C1 segment of cervical spinal cord (tissue), 14 donors: ENCODE data around the gene PTPN14.

ENCODE experiments used
- DNase-seq, 14 donors: peaks; one replicate each; lab custom pipeline; 2025; lab: John Stamatoyannopoulos, UW

PTPN14 gene

DNA sequence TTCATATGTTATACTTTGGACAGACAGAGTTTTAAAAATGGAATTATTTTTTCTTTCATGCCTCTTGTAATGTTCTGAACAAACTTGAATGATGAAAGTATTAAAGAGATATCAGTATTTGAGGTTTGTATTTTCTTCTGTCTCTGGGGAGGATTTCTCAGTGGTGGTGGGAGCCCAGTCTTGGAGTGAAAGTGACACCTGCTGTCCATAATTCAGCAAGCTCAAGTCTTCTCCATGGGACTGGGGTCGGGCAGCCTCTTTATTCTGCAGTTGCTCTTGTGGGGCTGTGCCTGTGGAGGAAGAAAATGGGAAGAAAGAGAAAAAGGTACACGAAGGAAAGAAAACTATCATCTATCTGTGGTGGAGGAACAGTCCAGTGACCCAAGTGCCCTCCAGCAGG is 214.4 kb downstream of the PTPN14 start:
- DNase-seq: no peak

DNA sequence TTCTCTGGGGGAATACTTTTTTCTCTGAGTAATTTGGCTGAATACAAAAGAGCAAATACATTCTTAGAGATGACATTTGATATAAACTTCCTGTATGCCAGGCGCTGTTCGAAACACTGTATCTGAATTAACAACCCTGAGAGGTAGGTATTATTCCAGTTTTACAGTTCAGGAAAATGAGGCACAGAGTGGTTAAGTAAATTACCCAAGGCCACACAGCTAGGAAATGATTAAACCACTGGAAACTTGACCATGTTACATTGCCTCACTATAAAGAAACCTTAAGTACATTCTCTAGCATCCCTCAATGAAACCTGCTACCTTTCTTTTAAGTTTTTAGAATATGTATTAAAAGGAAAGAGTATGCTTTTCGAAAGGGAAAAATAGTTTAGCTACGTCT is 215.8 kb downstream of the PTPN14 start:
- no peak for DNase-seq

DNA sequence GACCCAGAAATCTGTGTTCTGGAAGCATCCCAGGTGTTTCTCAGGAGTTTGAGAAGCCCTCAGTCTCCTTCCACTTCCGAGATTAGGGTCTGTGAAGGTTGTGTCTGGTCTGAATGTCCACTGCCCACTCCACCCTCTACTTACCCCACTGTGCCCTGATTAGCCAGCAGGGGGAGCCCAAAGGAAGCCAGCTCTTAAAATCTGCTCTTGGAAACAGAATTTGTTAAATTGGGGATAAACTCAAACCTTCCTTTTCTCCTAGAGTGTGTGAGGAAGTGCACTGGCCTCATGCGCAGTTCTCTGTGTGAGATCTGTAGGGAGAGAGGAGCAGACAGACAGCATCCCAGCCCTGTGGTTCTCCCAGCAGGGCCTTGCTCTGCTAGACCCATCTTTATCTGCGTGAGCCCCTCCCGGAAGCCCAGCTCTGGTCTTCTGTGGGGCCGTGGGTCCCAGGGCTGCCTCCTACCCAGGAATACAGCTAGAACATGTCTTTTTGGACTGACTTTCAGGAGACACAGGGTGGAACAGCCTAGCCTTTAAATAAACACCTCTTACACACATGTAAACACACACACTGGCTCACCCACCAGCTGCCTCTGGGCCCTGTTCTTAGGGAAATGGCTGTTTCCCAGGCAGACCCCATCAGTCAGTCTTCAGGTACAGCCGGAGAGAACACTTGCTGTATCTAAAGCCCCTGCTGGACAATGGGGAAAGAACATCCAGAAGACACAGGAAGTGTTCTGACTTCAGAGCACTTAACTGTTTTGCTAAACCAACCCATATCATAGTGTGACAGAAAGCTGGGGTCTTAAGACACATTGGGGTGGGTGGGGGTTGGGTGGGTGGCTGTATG is 218.2 kb downstream of the PTPN14 start:
- DNase-seq: peak in 5 of 14 donors; percentile 4 to 33 (median 19)

DNA sequence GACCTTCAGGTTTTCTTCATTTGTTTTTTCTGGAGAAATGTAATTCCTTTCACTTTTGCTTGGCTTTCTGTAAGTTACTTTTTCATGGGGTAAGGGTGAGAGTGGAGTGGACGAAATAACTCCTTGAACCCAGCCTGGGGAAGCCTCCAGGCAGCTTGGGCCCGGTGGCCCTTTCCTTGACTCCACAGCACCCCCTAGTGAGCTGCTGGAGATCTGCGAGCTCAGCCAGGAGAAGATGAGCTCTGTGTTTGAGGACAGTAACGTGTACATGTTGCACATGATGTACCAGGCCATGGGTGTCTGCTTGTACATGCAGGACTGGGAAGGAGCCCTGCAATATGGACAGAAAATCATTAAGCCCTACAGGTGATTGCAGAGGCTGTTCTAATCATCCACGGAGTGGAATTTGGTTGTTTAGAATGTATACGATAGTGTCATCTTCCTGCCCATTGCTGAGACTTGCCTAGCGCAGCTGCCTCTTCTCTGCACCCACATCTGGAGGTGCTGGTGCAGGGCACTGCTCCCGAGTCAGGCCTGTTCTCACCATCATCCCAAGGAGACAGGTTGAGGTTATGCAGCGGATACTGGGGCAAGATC is 219.5 kb downstream of the PTPN14 start:
- peak in 5 of 14 donors; percentile 4 to 17 (median 10) for DNase-seq

DNA sequence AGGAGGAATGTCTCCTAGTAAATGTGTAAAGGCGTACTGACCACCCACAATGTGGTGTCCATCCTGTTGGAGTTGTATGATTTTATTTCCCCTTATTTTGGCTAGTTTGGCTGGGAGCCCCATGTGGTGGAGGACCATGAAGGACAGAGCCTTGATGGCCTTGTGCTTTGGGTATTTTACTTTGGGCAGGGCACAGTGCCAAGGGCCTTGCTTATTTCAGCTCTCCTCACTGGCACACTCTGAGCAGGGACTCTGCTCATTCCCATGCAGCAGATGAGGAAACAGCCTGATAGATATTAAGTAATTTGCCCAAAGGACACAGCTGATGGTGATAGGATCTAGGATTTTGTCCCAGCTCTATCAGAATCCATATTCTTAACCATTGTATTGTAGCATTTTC is 220.2 kb downstream of the PTPN14 start:
- DNase-seq: no peak

DNA sequence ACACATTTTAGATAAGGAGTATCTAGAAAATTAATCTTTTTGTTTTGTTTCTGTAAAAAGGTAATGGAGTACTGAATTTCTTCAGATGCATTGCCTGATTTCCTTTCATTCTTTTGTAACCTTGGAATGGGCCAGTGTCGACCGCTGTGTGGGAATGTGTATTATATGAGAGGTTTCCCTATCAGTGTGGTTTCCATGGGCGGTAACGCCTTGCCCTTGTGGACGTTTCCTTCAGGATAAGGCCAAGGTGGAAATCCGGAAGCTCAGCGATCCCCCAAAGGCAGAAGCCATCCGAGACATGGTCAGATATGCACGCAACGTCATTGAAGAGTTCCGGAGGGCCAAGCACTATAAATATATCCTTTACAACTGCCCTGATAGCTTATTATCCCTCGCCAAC is 220.7 kb downstream of the PTPN14 start:
- no peak for DNase-seq

DNA sequence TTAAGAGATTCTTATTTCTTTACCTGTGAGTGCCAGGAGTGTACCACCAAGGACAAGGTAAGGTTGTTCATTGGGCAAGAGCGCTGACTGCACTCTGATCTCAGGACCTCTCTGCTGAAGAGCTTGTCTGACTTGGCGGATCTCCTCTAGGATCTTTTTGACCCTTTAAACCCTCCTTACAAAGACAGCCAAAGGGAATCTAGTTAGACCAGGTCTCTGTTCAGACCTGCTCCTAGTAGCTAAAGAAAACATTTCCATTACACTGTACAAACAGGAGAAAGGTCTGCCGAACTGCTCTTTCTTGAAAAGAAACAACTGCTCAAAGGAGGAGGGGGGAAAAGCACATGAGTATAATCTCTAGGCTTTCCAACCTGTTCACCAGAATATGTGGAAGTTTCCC is 221.2 kb downstream of the PTPN14 start:
- no peak for DNase-seq

DNA sequence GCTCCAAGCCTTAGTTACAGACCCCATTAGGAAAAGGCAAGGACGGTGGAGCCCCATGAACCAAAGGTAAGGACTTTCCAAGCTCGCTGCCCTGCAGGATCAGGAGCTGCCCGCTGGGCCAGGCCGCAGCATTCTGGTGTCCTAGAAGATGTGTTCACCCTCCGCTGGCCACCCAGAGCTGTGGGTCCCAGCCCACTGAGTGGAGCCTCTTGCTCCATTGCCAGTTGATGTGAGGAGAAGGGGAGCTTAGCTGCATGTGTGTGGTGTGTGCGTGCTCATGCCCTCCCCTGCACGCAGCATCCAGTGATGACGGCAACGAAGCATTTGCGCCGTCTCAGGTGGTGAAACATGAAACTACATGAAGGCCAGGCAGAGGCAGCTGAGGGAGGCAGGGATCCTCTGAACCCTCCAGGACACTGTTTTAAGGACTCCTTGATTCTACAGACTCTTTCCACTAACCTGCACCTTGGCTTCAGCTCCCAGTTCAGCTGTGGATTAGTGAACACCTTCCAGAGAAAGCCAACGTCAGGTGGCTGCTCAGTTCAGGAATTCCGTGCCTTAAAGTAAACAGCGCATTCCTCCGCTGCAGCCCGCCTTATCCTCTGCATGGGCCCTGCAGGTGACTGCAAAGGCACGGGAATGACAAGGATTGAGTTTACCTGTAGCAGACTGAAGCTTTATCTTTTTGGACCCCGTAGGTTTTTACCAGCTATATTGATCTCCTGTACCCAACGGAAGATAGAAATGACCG is 221.8 kb downstream of the PTPN14 start:
- no peak for DNase-seq

DNA sequence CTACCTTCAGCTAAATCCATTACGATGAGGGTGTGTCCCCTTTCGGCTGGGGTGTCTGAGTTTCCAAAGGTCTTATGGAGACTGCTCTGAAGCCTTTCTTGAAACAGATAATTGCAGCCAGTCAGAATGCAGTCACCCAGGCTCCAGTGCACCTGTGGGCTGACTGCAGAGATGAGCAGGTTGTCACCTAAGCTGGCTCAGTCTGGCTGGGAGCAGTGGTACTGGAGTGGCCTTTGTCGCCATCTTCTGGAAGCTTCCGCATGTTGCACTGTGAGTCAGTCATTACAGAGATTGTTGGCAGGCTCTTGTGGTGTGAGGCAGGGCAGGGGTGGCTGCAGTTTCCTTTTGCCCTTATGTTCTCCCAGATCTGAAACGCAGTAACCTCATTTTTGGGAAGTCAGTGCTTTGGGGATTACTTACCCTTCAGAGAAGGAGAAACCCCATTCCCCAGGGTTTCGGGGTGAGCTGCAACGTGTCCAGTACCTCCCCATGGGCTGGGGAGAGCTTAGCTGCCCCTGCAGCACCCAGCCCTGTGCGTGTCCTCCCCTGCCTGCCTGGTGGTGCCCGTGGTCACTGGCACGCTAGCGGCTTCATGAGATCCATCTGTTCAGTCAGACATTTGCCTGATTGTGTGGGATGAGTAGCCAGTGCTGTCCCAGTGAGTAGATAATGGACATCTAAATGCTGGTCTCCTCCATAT is 222.5 kb downstream of the PTPN14 start:
- DNase-seq: peak in 13 of 14 donors; percentile 9 to 78 (median 54)

DNA sequence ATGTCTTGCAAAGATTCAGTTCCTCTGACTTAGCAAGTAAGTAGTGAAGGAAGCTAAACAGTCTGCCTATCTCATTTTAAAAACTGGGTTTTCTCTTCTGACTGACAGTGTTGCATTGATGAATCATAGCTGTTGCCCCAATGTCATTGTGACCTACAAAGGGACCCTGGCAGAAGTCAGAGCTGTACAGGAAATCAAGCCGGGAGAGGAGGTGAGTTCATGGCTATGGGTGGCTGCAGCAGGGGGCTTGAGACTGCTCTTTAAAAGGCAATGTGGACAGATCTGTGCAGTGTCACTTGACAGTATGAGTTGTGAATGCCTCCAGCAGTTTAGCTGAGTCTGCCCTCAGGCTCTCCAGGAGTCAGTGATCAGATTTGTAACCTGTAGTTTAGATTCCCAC is 223.9 kb downstream of the PTPN14 start:
- no peak for DNase-seq

DNA sequence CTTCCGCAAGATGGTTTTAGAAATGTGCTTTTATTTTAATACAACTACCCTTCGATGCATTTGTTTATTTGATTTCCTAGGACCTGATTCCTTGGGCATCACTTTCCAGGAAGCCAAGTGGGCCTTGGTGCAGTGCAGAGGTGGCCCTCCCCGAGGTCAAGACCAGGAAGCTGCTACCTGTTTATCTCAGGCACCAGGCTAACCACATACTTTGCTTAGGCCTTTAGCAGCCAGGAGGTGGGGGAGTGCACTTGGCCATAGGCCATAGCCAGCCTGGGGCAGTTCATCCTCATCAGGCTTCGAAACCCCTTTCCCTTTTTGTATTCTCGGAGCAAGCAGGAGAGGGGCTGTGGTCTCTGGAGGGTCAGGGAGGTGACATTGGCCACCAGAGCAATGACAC is 225.0 kb downstream of the PTPN14 start:
- no peak for DNase-seq

DNA sequence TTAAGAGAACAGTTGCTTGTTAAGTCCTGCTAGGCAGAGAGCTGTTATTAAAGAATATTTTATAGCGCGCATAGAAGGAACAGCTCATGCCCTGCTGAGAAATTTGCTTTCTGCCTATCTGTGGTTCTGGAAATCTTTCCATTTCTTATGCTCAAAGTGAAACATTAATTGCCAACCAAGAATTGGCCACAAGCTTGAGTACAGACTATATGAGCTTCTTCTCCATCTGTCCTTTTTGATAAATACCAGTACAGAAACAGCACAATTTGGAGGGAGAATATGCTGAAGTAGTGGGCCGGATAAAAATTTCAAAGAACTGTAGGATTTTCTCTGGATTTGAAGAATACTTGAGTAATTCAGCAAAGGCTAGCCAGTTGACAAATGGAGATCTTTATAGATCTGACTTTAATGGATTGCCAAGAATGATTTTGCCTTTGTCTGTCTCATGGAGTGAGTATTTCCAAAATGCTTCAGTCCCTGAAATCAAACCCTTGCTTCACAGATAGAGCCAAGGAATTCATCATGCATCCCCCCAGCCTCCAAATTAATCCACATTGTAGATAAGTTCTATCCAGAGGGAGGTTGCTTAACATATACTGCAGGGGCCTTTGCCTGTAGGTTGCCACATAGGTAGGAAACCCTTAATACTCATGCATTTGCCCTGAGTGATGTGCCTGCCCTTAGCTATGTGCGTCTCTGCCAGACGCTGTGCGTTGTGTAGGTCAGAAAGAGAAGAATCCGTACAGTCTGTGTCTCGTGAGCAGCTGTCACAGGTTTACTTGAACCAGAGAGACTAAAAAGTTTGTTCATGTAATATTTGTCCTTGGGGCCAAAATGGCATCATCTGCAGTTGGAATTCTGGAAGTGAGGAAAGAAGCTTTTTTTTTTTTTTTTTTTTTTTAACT is 226.3 kb downstream of the PTPN14 start:
- no peak for DNase-seq

DNA sequence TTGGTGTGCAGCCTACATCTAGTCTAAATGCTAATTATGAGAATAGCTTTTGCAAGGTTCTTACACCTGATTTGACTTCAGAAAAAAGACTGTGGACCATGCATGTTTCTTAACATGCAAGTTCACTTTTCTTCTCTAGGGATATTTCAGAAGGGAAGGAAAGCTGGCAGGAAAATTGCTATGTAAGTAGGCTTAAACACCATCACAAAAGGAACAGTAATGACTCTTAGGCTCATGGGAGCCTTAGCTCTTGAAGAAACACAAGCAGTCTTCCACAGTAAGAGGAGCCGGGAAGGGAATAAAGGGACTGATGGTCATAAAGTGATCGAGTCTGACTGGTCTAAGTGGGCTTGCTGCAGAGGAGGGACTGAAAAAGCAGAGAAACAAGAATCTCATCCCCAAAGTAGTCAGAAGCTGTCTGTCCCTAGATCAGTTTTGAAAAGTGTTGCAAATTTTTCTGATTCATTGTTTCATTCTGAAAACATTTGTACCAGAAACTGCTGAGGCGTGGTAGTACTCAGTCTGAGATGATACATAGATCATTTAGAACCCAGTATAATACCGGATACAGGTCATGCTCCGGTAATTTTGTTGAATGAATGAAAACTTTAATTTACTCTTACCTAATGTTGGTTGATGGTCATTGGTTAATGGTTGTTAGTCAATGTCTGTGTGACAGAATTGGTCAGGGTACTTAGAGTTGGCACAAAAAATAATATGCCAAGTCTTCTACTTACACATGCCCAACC is 229.5 kb downstream of the PTPN14 start:
- no peak for DNase-seq

DNA sequence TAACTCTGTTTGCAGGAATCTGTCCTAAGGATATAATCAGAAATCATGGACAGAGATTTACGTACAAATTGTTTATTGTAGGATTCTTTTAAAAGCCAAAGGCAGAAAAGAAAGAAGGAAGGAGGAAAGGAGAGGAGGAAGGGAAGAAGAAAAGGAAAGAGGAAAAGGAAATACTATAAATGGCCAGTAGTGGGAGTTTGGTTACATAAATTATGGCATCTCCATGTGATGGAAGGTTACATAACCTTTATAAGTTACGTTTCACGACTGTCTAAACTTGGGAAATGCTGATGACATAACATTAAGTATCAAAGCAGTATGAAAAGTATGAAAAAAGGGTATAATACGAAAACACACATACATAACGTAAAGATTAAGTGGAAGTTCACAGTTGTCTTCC is 231.5 kb downstream of the PTPN14 start:
- no peak for DNase-seq

DNA sequence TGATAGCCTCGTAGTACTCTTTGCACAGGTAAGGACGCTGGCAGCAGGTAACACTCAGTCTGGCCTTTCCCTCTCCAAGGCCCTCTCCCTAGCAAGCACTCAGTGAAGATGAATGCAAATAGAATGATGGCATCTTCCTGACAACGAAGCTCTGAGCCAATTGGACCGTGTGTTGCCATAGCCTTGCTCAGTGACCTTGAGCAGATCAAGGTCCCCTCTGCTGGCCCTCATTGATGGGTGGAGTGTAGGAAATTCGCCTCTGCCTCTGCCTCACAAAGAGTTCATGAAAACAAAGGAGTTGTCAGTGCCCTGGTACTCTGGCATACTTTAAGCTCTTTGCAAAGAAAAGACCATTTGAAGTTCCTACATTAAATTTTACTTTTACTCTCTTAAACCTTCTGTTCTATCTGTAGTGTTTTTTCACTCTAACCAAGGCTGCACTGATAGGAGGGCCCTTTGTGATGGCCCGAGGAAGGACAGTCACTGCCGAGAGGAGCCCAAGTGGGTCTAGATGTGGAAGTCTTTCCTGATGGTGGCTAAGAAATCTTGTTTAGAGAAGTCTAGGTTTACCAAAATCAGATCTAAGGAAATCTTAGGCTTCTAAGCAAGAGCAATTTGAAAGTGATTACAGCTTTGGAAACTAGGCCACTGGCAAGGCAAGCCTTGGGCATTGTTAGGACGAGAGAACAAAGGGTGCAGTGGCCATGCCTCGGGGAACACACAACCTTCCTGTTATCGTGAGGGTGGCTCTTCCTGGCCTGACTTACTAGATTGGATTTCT is 232.3 kb downstream of the PTPN14 start:
- no peak for DNase-seq

DNA sequence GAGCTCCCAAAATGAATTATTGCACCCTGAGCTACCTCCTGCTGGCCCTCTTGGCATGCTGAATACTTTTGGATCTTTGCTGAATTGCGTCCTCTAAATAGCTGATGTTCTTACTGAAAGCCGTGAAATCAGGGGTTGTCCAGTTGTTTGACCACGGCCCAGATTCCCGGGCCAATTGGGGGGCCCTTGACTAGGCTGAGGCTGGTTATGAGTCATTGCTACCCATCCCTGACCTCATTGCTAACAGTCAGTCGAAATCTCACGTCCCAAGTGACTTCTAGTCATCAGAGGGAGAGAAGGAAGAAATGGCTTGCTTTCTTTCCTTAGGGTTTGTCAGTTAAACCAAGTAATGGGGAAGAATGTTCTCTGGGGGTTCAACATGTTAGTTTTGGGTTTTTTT is 233.0 kb downstream of the PTPN14 start:
- no peak for DNase-seq

DNA sequence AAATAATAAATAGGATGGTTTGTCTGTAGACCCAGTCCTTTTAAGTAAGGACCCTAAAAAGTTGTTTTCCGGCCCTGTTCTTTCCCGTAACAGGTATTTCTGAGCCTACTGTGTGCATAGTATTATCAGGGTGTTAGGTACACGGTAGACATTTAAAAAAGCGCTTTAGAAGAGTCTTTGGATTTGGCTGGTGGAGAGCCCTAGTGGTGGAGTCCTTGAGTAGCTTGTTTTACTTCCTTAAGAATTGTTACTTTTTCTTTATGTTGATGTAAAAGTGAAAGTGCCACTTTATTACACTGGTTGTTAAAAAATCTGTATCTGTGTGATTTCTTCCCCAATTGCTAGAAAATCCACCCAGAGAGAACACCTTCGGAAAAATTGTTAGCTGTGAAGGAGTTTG is 233.7 kb downstream of the PTPN14 start:
- DNase-seq: no peak

DNA sequence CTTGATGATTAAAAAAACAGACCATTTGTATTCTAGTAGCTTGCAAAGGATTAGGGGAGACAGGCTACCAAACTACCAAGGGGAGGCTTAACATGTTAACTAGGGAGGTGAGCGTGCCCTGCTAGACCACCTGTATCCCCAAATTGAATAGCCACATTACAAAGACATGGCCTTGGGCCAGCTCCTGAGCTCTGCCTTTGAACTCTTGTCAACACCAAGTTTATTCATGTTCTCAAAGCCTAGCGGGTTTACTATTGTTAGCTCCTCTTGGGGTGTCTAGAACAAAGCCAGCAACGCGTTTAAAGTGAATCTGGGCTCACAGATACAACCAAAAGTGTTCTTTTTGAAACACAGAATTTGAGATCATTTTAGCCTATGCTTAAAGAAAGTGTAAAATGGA is 234.1 kb downstream of the PTPN14 start:
- no peak for DNase-seq

DNA sequence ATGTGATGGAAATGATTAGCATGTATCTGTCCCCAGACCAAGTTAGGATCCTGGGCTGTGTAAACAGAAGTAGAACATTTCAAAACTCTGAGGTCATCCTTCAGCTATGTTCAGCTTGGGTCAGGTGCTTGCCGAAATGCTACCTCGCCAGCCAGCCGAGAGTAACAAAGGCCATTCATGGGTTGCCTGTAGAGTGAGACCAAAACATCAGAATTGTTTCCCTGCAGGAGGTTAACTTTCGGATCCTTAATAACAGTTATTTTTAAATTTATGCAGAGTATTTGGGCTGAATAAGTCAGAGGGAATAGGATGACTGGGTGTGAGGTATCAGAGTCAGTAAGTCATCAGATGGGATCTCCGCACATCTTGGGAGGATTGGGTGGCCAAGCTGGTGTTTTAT is 234.8 kb downstream of the PTPN14 start:
- DNase-seq: no peak
